Fibroblast of peridontal ligament (primary cell): ENCODE measurements around the gene TIFAB.

Experiments
- DNase-seq: peaks from one replicate; pipeline ENCODE4 v3.0.0-alpha.2; 2010; ENCODE audit errors: extremely low read depth

The TIFAB gene

DNA sequence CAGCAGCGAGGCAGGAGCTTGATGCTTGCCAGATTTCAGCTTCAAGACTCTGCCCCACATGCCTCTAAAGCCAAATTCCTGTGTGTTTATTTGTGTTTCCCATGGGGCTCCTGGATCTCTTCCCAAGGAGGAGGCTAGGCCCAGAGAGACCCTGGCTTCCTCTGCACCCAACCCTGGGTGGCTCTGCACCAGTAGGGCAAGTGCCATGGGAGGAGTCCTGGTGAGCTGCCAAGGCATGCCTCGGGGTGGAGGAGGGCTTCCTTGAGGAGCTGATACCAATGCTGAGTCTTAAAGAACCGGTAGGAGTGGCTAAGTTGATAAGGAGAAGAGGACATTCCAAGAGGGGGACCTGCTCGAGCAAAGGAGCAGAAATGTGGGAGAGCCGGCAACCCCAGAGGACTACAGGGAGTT, 6.8 kb upstream of the TIFAB start:
- peak; percentile 21 for DNase-seq

DNA sequence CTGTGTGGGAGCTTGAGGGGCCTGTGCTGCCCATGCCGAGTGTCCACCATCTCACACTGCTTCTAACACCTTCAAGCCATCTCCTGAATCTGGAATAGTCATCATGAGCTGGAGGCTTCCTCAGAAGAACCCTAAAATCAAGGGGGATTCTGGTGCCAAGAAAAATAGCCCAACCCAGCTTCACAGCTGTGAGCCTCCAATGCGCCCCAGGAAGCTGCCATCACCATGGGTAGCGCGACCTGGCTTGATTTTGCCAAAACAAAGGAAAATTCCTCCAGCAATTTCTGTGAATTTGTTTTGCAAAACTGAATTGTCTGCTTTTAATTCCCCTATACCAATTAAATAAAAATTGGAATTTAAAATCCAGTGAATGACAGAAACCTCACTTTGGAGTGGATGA, 6.2 kb upstream of the TIFAB start:
- DNase-seq = no peak

DNA sequence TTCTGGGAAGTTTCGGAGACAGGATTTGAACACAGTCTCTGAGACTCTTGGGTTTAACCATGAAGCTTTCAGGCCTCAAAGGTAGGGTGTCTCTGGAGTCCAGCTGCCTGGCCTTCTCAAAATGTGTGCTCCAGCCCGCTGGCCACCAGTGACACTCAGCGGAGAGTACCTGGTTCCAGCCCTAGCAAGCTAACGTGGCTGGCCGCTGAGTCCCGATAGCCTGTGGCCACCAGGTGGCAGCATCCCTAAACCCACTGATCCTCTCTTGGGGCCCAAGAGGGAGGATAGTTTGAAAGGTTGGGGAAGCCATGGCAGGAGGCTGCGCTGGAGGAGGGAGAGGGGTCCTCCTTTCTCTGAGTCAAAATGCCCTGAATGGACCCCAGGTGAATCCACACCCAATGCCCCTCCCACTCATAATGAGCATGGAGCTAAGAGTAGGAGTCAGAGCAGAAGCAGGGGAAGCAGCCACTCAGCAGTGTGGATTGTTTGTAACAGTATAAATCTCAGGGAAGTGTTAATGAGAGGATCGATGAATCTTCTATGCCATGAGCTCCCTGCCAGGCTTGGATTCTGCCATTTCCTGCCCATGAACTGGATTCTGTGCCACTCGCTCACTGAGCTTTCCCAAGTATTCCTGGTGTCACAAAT, 5.4 kb upstream of the TIFAB start:
- peak; percentile 23 for DNase-seq

- DNase-seq = peak; percentile 61
These were observed 4.3 kb upstream of the TIFAB start for GRCh38 chr5:135456238-135457099.

DNA sequence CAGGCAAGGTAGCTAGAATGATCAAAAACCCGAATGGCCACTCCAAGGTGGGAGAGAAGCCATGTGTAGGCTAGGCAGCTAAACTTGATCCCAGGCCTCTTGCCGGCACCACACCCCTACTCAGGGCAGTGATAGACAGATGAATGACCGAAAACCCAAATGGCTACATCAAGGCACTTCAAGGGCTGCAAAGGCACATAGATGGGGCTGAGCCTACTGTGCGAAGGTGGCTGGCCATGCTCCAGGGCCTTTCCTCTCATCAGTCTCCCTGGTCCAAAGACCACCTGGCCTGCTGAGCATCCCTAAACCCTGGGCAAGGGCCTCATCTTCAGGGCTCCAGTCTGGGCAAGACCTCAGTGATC, 3.7 kb upstream of the TIFAB start:
- no peak for DNase-seq

DNA sequence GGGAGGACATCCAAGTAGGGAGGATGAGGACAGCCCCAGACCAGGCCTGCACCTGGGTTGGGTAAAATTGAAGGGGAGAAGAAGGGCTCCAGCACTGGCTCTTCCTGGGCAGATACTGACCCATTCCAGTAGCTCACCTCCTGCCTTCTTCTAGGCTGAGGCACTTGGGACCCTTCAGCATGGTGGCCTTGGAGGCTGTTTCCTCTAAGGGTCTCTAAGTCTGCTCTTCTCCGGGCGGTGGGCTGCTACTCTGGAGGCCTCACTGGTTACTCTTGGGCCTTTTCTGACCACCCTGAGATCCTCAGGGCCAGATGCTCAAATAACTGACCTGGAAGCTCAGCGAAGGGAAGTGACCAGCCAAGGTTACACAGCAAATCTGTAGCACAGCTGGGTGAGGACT, 2.8 kb upstream of the TIFAB start:
- no peak for DNase-seq

DNA sequence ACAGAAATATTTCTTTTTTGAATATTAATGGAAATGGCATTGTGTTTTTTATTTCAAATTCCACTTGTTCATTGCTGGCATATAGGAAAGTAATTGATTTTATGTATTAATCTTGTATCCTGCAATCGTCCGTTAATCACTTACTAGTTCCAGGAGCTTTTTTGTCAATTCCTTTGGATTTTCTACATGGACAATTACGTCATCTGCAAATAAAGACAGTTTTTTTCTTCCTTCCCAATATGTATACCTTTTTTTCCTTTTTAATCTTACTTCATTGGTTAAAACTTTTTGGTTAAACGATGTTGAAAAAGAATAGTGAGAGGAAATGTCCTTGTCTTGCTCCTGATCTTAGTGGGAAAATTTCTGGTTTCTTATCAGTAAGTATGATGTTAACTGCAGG, 1.5 kb upstream of the TIFAB start:
- DNase-seq = no peak

DNA sequence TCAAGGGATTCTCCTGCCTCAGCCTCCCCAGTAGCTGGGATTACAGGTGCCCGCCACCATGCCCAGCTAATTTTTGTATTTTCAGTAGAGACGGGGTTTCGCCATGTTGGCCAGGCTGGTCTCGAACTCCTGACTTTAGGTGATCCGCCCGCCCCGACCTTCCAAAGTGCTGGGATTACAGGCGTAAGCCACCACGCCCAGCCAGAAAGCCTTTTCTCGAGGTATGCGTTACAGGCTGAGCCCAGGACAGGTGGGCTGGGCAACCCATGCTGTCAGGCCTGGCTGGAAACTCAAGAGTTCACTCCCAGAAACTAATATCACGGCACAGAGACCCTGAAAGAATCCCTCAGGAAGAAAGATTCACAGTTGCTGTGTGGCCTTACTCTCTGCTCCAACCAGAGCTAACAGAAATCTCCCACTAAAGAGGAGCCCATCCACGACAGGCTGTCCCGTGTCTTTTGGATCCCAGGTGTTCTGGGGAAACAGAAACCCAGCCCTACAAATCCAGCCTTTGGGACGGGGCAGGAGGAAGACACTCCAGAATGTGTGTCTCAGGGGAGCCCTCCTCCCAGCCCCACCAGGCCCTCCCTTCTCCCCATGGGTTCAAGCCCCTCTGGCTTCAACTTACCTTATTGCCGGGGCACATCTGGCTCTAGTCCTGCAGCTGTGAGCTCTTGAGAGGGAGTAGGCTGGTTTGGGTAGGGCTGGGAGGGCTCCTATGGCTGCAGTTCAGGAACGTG, 400 bp downstream of the TIFAB start:
- no peak for DNase-seq

GRCh38 chr5:135450952-135451351, 1.2 kb downstream of the TIFAB start:
- DNase-seq = no peak

GRCh38 chr5:135450336-135450735, 1.8 kb downstream of the TIFAB start:
- DNase-seq = no peak

DNA sequence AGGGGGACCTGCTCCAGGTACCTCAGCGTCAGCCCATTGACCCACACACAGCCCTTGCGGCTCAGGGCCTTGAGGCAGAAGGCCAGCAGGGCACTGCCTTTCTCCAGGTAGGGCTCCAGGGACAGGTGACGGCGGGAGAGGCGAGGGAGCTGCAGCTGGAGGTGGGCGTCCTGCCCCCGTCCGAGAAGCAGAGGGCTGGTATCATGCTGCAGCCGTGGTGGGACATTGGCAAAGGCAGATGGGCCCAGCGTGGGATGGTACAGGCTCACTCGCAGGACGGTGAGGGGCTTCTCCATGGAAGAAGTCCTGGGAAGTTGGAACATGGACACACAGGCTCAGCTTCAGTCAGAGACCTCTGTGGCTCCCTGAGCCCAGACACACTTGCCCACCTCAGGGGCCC, 2.5 kb downstream of the TIFAB start:
- DNase-seq = no peak

DNA sequence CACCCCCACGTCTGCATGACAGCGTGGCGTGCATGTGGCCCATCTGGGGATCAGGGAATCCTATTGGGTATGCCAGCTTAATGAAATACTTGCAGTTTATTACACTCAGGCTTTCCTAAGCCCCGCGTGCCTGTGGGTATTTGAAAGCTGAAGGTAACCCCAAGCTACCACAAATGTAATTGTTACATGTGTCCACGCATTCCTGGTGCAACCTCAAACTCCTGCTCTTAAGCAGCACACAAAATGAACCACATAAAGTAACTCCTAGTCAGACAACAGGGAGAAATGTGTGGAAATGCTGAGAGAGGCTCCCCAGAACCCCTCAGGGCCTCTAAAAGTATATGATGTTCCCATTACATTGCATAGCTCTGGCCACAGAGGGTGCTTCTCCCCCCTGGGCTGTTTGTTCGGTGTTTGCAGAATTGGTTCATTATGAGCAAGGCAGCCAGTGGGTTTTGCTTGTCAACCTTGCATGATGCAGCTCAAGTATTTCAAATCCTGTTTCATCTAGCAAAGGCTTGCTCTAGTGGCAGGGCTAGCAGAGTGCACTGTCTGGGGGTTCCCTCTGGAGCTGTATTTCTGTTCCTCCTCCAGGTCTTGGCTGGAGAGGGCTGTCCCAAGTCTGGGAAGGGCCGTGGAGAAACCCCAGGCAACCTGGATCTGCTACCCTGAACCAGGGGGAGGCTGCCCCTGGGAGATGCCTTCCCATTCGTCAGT, 3.2 kb downstream of the TIFAB start:
- peak; percentile 28 for DNase-seq

DNA sequence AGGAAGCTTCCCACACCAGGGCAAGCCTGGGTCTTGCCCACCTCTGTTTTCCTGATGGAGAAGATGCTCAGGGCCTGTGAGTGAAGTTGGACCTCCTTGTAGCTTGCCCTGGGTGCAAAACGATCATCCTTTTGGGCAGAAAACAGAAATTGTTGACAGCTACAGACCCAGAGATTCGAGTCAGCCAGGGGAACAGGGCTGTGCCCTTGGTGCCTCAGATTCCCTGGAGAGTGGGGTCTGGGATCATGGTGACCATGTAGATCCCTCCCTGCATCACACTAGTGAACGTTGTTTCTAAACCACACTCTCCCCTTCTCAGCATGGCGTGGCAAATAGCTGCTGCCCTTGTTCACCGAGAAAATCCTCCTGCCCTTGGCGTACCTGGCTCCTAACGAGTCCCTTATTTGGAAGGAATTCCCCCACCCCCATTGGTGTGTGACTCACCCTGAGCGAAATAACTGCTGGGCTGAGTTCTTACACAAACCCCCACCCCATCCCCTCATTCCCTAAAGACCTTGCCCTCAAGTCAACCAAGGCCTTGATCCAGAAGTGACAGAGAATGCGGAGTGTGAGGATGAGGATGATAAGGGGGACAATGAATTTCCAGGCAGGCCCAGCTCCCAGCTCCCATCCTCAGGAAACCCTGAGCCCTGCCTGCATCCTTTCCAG, 3.9 kb downstream of the TIFAB start:
- DNase-seq = no peak

GRCh38 chr5:135447298-135447929, 4.7 kb downstream of the TIFAB start, which contains the start of gene DCANP1:
Gene DCANP1 (minus strand): TSS chr5:135447348. CDS start chr5:135447108, 240 bp downstream.
- no peak for DNase-seq

GRCh38 chr5:135446615-135447014, 5.5 kb downstream of the TIFAB start:
- no peak for DNase-seq

DNA sequence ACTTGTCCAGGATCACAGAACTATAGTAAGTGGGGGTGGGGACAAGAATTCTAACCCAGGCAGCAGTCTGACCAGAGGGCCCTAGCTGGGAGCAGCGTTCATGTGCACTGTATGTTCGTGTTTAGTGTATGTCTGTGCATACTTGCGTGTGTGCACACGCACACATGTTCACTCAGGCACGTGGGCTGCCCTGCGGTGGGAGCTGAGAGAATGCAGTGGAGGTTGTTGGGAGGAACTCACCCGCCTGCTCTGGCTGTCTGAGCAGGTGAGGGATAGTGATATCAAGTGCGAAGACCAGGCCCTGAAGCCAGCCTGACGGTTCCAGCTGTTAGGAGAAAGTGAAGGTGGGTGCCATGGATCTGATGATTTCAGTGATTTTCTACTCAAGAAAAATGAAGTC, 5.9 kb downstream of the TIFAB start:
- DNase-seq = no peak

- DNase-seq = no peak
These were observed 6.7 kb downstream of the TIFAB start for GRCh38 chr5:135445306-135445985.

GRCh38 chr5:135444881-135445280, 7.3 kb downstream of the TIFAB start:
- DNase-seq = no peak

DNA sequence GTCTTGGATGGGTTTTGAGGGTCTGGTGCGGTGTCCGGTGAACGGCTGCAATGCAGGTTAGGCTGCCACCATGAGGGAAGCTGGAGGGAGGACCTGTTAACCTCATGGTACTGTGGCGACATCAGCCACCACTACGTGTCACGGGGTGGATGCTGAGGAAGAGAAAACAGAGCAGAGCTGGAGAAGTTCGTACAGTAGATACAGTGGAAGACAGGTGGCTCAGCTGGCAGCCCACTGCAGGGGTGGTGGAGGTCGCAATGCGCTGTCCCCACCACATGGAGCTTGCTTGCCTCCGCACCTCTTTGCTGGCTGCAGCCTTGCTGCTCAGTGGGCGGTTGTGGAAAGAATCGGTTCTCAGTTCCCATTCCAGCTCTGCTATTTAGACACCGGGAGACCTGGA, 7.8 kb downstream of the TIFAB start:
- no peak for DNase-seq
